Measurements from ENCODE around the gene DLGAP1. TPM values are rescaled to one million over a fixed set of nuclear protein-coding genes. Genes with fewer than 3 reads are reported as not detected.

DLGAP1 gene
- total RNA-seq, 1 donor from 2014 or later = 0.28 TPM

DNA sequence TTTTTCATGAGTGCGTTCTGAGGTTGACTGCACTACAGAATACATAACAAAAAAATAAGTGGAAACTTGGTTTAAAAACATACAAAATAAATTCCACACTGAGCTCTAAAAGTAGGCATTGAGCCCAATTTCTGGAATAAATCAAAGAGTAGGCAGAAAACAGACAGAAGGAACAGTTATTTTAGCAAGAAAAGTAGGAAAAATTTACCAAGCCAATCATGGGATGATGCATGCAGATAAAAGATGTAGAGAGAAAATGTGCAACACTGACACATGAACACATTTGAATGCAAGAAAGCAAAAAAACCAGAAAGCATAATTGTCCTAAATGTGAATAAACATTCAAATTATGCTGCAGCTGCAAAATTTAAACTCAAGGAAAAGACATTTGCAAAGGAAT, 308.3 kb downstream of the DLGAP1 start:
- no peak for ATAC-seq

DNA sequence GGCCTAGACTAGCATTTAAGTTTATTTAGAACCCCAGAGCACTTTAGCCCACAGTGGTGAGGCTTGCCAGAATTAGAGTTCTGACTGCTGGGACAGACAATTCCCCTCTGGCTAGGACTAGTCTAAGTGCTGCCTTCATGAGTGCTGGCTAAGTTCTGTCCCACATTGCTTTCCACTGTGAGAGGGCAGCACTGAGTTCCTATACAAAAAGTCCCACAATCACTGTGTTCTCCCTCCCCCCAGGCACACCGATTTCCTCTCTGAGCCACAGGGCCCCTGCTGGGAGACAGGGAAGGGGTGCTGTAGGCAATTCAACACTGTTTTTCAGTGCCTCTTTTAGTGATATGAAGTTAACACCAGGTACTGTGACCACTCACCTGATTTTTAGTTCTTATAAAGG, 310.9 kb downstream of the DLGAP1 start:
- ATAC-seq = no peak

DNA sequence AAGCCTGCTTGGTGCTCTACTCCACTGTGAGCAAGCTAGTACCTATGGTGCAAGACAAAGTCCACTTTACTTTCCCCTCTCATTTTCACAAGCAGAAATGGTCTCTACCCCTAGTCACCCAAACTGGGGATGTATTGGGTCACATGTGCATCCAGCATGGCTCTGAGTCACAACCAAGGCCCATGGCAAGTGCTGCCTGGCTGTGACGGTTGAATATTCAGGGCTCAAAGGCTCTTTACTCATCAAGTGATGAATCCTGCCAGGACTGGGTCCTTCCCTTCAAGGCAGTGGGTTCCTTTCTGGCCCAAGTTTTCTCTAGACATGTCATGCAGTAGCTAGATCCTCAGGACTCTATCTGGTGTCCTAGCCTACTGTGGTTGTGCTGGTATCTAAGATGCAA, 311.5 kb downstream of the DLGAP1 start:
- no peak for ATAC-seq

DNA sequence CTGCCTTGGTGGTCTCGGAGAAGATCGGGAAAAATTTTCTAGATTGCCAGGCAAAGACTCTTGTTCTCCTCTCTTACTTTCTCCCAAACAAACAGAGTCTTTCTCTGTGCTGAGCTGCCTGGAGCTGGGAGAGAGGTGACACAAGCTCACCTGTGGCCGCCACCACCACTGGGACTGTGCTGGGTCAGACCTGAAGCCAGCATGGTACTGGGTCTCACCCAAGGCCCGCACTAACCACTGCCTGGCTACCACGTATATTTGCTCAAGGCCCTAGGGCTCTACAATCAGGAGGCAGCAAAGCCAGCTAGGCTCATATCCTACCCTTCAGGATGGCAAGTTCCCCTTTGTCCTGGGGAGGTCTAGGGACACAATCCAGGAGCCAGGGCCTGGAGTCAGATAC, 312.2 kb downstream of the DLGAP1 start:
- ATAC-seq = no peak

DNA sequence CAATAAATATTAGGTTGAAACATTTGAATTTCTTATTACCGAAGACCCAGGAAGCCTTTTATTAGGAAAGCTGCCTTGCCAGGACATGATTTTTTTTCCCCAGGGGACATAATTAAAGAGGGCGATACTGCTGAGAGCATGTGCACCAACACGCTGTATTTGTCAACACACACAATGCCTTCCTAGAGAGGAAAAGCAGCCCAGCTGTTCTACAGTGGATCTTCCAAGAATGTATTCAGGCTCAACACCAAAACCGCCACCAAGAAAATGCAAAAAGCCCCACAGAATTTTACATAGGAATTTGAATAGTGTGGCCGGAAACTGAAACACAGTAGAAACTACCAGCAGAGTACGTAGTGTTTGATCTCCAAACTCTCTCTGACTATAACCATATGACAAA, 320.4 kb downstream of the DLGAP1 start:
- ATAC-seq = no peak

DNA sequence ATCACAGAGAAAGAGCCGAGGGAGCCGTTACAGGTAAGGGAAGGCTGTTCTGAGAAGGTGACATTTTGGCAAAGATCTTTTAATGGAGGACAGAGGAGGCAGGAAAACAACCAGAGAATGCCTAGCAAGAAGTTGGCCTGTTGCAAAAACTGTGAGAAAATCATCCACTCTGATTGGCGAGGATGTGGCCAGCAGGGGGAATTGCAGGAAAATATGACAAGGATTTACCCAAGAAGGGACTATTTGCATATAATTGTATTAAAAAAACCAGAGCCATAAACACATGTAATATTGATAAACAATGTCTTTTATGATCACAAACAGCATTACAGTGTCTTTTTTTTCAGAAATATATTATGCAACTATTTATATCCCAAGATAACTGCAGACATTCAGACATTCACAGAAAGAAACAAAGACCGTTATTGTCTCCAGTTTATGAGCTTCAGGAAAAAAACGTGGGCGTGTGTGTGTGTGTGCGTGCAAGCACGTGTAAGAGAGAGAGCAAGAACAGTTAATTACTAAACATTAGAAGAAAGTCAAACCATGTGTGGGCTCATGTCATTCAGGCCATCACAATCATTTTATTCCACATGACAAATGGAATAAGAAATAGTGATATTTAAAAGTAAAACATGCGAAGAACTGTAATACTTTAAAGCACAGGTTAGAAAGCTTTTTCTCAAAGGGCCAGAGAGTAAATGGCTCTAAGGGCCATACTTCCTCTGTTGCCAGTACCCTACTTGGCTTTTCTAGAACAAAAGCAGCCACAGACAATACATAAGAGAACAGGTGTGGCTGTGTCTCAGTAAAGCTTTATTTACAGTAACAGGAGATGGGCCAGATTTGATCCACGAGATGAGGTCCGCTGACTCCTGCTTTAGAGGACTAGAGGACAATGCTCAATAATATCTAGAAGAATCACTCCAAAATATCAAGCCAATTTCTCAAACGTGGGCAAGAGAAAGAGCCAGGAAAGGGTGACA, 324.1 kb downstream of the DLGAP1 start:
- ATAC-seq = no peak

DNA sequence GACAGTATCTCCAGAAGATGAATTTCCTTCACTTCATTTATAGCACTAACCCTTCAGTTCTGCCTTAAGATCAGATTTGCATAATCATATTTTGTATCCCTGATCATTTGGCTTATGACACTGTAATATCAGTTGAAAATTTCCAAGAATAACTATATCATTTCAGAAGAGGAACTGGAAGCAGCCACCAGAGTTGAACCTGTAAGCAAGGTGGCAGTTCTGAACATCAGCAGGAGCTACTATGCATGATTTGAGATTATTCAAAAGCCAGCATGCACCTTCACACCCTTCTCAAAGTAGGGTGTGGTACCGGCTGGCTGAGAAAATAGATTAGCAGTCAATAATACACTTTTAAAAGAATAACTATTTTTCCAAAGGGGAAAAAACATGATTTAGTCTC, 328.2 kb downstream of the DLGAP1 start:
- ATAC-seq = no peak

DNA sequence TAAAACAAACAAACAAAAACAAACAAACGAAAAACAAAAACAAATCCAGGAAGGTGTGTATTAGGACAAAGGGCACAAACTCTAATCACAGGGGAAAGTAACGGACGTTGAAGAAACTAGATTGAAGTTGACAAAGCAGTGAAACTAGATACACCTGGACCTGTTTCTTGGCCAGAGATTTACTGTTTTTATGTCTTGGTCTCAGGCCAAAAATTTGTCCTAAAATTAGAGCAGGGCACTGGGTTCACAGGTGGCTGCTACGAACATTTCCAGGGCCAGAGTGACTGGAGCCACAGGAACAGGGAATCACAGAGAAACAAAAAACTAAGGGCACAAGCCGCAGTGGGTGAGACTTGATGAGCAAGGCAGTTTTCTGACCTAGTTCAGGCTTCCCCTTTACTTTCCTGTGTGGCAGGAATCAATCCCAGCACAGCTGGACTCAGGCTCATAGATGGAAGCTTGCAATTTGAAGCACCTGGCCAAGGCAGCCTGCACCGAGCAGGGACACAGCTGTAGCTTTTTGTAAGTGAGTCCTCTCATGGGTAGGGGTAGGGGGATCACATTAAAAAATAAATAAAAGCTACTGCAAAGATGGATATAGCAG, 329.4 kb downstream of the DLGAP1 start:
- no peak for ATAC-seq

DNA sequence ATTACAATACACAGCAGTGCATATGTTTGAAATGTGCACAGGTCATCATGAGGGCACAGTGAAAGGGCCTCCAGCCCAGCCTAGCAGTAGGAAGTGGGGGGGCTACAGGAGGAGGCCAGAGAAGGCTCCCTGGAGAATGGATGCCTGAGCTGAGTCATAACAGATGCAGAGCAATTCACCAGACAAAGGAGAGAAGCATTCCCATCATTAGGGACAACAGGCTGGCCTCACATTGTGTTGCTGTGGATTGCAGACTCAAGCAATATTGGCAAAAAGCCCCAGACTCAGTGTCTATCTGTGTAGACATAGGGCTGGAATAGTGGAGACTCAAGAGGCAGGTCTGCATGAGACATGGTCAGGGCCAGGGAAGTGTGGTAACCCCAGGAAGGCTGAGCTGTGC, 329.9 kb downstream of the DLGAP1 start:
- no peak for ATAC-seq

DNA sequence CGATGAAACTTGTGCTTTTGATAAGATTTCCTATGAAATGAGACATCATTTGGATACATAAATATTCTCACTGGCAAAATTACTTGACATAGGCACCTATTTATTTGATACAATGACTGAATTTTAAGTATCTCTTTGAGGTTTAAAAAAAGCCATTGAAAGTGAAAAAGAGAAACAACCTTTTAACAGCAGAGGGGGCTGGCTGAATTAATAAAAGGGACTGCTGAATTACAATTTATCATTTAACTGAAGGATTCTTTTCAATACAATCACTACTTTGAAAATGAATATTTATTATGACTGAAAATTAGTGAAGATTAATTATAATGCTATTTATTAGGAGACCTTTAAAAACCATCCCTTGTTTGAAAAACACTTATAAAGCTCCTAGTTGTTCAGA, 335.3 kb downstream of the DLGAP1 start:
- ATAC-seq = no peak

DNA sequence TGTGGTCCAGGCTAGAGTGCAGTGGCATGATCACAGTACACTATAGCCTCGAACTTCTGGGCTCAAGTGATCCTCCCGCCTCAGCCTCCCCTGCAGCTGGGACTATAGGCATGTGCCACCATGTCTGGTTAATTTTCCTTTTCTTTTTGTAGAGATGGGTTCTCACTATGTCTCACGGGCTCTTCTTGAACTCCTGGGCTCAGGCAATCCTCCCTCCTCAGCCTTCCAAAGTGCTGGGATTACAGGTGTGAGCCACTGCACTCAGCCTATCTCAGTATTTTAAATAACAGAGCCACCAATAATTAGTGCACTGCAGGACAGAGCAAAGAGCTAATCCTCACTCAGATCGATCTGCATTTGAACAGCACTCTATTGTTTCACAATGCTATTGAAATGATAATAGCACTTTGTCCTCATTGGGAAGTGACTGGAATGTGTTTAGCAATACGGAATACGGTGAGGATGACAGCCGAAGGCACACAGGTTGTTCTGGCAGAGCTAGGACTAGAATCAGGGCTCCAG, 335.9 kb downstream of the DLGAP1 start:
- no peak for ATAC-seq

DNA sequence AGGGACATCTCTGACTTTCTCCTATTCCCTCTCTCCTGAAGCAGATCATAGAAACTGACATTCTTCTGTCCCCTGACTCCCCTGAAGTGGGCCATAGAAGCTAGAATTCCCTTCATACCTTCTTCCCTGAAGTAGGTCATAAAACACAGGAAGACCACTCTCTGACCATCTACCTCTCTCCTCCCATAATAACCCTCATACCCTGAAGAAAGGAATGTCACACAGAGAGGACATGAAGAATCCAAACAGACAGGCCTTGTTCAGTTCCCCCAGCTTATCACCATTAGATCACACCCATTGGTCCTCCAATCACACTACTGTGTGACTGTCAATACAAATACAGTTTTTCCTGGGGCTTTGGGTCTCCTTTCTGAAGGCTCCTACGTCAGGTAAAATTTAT, 347.1 kb downstream of the DLGAP1 start:
- ATAC-seq = no peak

DNA sequence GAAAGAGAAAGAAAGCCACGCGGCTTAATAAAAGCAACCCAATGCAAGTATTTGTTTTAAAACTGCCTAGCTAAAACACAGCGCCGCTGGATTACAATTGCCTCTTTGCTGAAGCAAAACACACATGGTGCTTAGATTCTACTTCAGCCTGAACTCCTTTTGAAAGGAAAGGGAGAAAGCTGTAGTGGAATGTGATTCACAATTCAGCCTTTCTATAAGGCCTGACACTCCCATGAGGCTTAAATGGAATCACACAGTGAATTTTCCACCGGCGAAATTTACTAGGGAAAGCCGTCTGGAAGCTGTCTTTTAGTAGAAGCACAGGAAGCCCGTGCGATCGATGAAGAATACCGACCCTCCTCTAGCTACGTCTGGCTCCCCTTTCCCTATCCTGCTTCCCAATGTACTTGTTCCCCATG, 348.0 kb downstream of the DLGAP1 start:
- ATAC-seq = no peak

DNA sequence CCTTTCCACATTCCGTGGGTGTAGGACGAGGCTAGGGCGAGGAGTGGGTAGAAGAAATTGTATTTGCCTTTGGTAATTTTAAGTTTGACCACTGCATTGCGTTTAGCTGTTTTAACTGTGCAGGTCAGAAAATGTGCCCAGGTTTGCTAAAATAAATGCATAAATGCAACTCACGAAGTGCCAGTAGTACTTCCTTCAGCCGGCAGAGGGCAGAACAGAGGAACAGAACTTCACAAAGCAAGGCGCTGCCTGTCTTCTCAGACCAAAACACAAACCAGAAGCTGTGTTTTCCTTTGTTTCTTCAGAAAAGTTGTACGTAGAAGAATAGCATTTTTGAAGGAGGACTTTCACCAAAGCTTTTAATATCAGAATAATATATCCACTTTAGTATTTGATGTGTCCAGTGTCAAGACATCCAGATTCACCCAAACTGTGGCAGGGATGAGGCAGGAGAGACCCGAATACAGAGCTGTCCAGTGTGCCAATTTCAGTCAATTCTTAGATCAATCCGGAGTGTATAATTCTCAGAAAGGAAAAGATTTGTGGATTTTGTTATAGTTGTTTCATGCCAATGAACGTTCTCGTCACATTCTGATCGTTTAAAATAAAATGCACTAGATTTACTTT, 348.6 kb downstream of the DLGAP1 start:
- peak; percentile 65 for ATAC-seq

DNA sequence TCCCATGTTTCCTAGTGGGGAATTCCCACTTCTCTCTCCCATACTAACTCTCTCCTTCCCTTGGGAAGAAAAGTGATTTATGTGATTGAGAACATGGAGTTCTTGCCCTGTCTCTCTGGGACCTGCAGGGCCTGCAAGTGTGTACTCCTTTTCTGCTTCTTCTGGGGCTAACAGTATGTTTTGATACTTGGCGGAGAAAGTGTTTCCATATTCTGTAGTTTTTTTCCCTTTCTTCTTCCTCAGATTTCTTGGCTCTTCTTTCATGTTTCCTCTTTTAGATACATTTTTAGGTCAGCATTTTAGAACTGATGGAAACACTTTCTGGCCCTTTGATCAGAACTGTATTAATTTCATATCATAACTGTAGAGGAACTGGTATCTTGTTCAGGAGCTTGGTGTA, 352.2 kb downstream of the DLGAP1 start:
- no peak for ATAC-seq

DNA sequence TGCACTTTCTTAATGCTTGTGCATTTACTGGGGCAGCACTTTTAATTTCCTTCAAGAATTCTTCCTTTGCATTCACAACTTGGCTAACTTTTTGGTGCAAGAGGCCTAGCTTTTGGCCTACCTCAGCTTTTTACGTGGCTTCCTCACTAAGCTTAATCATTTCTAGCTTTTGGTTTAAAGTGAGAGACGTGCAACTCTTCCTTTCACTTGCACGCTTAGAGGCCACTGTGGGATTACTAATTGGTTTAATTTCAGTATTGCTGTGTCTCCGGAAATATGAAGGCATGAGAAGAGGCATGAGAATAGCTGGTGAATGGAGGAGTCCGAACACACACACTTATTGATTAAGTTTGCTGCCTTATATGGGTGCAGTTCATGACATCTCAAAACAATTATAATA, 354.1 kb downstream of the DLGAP1 start:
- ATAC-seq = no peak

DNA sequence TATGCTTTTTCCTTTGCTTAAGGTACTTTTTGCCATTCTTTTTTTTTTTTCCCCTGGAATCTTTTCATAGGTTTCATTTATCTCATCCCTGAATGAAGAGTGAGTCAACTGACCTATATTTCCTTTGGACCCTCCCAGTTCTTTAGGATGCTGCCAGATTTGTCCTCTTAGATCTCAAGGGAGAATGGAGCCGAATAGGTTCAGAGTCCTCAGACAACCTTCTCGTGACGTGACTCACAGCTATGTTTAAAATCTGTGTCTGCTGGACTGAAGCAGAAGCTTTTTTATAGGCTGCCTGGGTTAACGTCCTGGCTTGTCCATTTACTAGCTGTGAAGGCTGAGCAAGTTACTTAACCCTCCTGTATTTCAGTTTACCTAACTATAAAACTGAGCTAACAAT, 358.6 kb downstream of the DLGAP1 start:
- no peak for ATAC-seq

DNA sequence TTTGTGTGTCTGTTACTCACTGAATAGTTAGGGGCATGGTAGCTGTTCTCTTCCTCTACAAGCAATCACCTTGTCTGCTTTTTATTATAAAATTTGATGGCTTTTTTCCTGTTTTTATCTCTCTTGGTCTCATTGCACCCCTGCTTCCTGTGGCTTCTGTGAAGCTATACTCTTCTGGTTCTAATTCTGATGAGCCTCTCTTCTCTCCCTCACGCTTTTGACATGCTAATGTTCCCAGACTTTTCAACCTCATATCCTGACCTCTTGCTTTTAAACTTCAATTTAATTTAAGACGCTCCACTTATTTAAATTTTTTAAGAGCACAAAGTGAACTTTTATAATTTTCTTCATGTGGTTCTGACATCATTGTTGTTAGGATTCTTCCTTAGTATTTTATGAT, 361.4 kb downstream of the DLGAP1 start:
- no peak for ATAC-seq

DNA sequence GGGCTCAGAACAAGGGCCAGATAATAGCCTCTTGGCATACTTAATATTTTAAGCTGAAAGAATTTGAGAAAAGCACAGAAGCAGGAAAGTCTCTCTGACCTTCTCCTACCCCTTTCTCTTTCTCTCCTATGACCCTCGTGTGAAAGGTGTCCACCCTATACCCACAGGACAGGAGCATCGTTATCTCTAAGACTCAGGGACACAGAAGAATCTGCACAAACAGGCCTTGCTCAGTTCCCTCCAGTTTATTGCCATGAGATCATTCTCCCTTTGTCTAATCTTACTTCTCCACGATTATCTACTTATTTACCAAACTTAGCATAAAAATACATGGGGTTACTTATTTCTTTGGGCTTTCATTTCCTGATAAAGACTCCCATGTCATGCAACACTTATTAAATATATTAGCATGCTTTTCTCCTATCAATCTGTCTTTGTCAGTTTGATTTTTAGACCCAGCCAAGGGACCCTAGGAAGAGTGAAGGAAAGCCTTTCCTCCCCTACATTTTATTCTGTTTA, 370.7 kb downstream of the DLGAP1 start:
- no peak for ATAC-seq

DNA sequence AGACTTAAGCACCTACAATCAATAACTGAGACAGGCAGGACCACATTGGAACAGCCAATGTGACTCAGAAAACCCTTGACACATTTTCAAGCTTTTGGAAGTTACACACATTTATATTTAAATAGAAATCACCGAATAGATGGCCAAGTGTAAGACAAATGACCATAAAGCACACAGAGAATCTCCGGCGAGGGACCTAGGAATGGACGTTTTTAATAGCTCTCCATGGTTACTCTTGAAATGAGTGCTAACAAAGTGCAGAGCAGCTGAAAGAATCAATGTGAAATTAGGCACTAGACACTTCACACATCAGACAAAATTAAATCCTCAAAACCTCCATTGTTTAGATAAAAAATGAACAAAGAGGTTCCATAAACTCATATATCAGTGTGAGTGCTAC, 376.9 kb downstream of the DLGAP1 start:
- ATAC-seq = no peak

DNA sequence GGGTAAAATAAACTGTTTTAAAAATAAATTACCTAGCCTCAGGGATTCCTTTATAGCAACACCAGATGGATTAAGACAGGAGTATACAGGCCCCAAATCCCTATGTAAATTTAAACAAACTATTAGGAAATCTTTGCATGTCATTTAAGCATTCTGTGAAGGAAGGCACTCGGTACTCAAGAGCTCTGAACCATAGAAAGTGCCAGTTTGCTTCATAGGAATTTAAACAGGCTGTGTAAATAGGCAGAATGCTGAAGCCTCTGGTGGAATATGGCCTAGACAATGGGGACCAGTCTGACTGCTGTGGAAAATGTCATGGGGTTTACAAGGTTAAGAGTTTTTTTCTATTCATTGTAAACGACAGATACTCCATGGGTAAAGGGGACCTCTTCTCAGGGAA, 377.4 kb downstream of the DLGAP1 start:
- no peak for ATAC-seq

DNA sequence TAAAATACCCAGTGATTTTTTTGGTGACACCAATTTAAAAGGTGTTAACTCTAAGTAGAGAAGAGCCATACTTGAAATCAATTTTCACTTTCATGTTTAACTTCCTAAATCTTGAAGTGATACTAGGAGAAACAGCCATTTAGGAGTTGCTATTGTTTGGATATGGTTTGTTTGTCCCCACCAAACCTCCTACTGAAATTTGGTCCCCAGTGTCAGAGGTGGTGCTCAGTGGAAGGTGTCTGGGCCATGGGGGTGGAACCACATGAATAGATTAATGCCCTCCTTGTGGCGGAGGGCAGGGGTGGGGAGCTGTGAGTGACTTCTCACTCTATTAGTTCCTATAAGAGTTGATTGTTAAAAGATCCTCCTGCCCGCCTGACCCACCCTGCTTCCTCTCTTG, 377.9 kb downstream of the DLGAP1 start:
- no peak for ATAC-seq

DNA sequence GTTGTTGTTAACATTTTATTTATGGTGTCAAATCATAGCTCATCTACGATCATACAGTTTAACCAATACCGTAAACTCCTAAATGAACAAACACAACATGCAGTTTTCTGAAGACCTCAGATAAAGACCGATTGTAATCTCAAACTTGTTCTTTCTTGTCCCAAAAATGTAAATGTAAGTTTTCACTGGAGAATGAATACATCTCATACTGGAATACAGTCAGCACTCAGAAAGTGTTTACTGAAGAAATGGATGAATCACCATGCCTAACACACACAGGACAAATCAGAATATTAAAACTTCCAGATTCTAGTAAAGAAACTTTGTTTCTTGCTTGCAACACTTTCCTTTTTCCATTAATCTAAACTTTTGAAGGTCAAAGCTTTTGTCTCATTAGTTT, 380.5 kb downstream of the DLGAP1 start:
- no peak for ATAC-seq
